OCI-LY1 (cell line): Measurements from ENCODE around the gene HECW1.

Experiments
- H2AFZ ChIP-seq: fragments of 200-600 bp; sonication (generic), shearing (Covaris generic); 2 replicates; pipeline ENCODE4 v1.6.0; 2014; ENCODE audit warnings: antibody characterized with exemption, mild to moderate bottlenecking, low read length
- H3F3A ChIP-seq: fragments of 200-600 bp; sonication (generic), shearing (Covaris generic); 2 replicates; pipeline ENCODE4 v1.6.0; 2014; ENCODE audit warnings: mild to moderate bottlenecking, antibody characterized with exemption, low read length, moderate library complexity; ENCODE audit not compliant: insufficient read depth
- H3K27ac ChIP-seq: fragments of 200-600 bp; sonication (generic); 2 replicates; pipeline ENCODE4 v1.5.1; 2014; ENCODE audit warnings: low read length, mixed run types, mild to moderate bottlenecking, low read depth; ENCODE audit not compliant: poor library complexity, severe bottlenecking
- H3K27me3 ChIP-seq: fragments of 200-600 bp; sonication (generic); 2 replicates; pipeline ENCODE4 v1.6.0; 2014; ENCODE audit warnings: antibody characterized with exemption, mild to moderate bottlenecking, low read length, moderate library complexity; ENCODE audit not compliant: insufficient read depth
- H3K36me3 ChIP-seq: fragments of 200-600 bp; sonication (generic); 2 replicates; pipeline ENCODE4 v1.6.1; 2014; ENCODE audit warnings: mild to moderate bottlenecking, antibody characterized with exemption, low read length, moderate library complexity, mixed read lengths; ENCODE audit not compliant: insufficient read depth
- H3K4me1 ChIP-seq: fragments of 200-600 bp; sonication (generic); 2 replicates; pipeline ENCODE4 v1.5.1; 2014; ENCODE audit warnings: mild to moderate bottlenecking, low read length, moderate library complexity; ENCODE audit not compliant: insufficient read depth, severe bottlenecking
- H3K4me2 ChIP-seq: fragments of 200-600 bp; sonication (generic), shearing (Covaris generic); 2 replicates; pipeline ENCODE4 v1.6.1; 2014; ENCODE audit warnings: low read length
- H3K4me3 ChIP-seq: fragments of 200-600 bp; sonication (generic); 2 replicates; pipeline ENCODE4 v1.5.1; 2014; ENCODE audit warnings: low read length, low read depth, mild to moderate bottlenecking, mixed read lengths; ENCODE audit not compliant: poor library complexity, severe bottlenecking
- H3K79me2 ChIP-seq: fragments of 200-600 bp; shearing (Covaris generic); 2 replicates; pipeline ENCODE4 v1.6.1; 2016; ENCODE audit warnings: mixed run types, low read length, mixed read lengths; ENCODE audit not compliant: insufficient read depth
- H3K9ac ChIP-seq: fragments of 200-600 bp; sonication (generic), shearing (Covaris generic); 2 replicates; pipeline ENCODE4 v1.6.1; 2014; ENCODE audit warnings: mild to moderate bottlenecking, low read length, mixed read lengths
- H3K9me2 ChIP-seq: fragments of 200-600 bp; sonication (generic), shearing (Covaris generic); 2 replicates; pipeline ENCODE4 v1.6.1; 2014; ENCODE audit warnings: low read depth, mild to moderate bottlenecking, low read length, mixed read lengths
- H3K9me3 ChIP-seq: fragments of 200-600 bp; shearing (Covaris generic); 2 replicates; pipeline ENCODE4 v1.6.1; 2014; ENCODE audit warnings: low read length, mixed read lengths
- H4K20me1 ChIP-seq: fragments of 200-600 bp; sonication (generic), shearing (Covaris generic); 2 replicates; pipeline ENCODE4 v1.6.0; 2016; ENCODE audit warnings: mild to moderate bottlenecking, low read length; ENCODE audit not compliant: insufficient read depth
- CTCF ChIP-seq: fragments of 200-600 bp; sonication (generic), shearing (Covaris generic); IDR thresholded peaks from 2 replicates; pipeline ENCODE4 v1.5.1; 2017; ENCODE audit warnings: mild to moderate bottlenecking, antibody characterized with exemption, low read length, moderate library complexity, mixed read lengths
- EZH2 ChIP-seq: fragments of 200-600 bp; sonication (generic), shearing (Covaris generic); IDR thresholded peaks from 2 replicates; pipeline ENCODE4 v1.8.0; 2017; ENCODE audit warnings: borderline replicate concordance, mixed run types, mild to moderate bottlenecking, antibody characterized with exemption, low read length, moderate library complexity, mixed read lengths

HECW1 gene

GRCh38 chr7:43142703-43143102 is 30.3 kb downstream of the HECW1 start:
- Histone ChIP-seq H3K4me1 (no peaks in the 10 kb centered on the region), H4K20me1 (no peaks in the 10 kb centered on the region), H3K9ac (no peak overlapping the region), H3K79me2 (no peaks in the 10 kb centered on the region), H3K9me3 (no peaks in the 10 kb centered on the region), H3K27me3 (no peaks in the 10 kb centered on the region), H3K4me3 (no peak overlapping the region), H3K36me3 (no peaks in the 10 kb centered on the region), H3K27ac (no peak overlapping the region), H3K9me2 (no peaks in the 10 kb centered on the region), H3K4me2 (no peak overlapping the region), H3F3A (no peaks in the 10 kb centered on the region), H2AFZ (no peak overlapping the region)
- TF ChIP-seq EZH2 (no peak), CTCF (no peak)

- H3K9ac ChIP-seq = no peak overlapping the region
- no peak overlapping the region for H3K27ac ChIP-seq
- H3K9me3 ChIP-seq = no peaks in the 10 kb centered on the region
- no peak overlapping the region for H3K4me2 ChIP-seq
- H3K4me1 ChIP-seq = no peaks in the 10 kb centered on the region
- H3K9me2 ChIP-seq = no peaks in the 10 kb centered on the region
- H2AFZ ChIP-seq = no peak overlapping the region
- TF ChIP-seq EZH2 = no peak
- no peak for TF ChIP-seq CTCF
- no peak overlapping the region for H3K4me3 ChIP-seq
- no peaks in the 10 kb centered on the region for H4K20me1 ChIP-seq
- H3F3A ChIP-seq = no peaks in the 10 kb centered on the region
- H3K27me3 ChIP-seq = no peaks in the 10 kb centered on the region
- no peaks in the 10 kb centered on the region for H3K79me2 ChIP-seq
- no peaks in the 10 kb centered on the region for H3K36me3 ChIP-seq
Measured at GRCh38 chr7:43143918-43144589, 31.6 kb downstream of the HECW1 start.

- Histone ChIP-seq H3K9me2 (no peaks in the 10 kb centered on the region), H3K79me2 (no peaks in the 10 kb centered on the region), H4K20me1 (no peaks in the 10 kb centered on the region), H2AFZ (no peak overlapping the region), H3K4me3 (no peak overlapping the region), H3F3A (no peaks in the 10 kb centered on the region), H3K36me3 (no peaks in the 10 kb centered on the region), H3K9ac (no peak overlapping the region), H3K9me3 (no peaks in the 10 kb centered on the region), H3K27me3 (no peaks in the 10 kb centered on the region), H3K4me2 (no peak overlapping the region), H3K4me1 (no peaks in the 10 kb centered on the region), H3K27ac (no peak overlapping the region)
- TF ChIP-seq EZH2 = no peak
- TF ChIP-seq CTCF = no peak
Measured at GRCh38 chr7:43148161-43148731, 35.8 kb downstream of the HECW1 start.
